HepG2 (cell line): ENCODE results near the gene ZNF683. TPM values are rescaled to one million over a fixed set of nuclear protein-coding genes. Genes with fewer than 3 reads are reported as not detected.

ENCODE experiments used
- ATAC-seq: fragments of 200-7000 bp; cut with Tn5 transposase; 3 replicates; pipeline ENCODE4 v1.9.1; 2020; ENCODE audit warnings: mild to moderate bottlenecking, moderate library complexity
- BruUV-seq: library from RNA; stranded (reverse); fragments of 400-500 nt; replicated peaks from 2 replicates; lab custom pipeline; 2021; lab: Mats Ljungman, UMichigan
- CTCF ChIA-PET: fragments of 300-600 bp; formaldehyde crosslinking; extraction: SDS; loops from one replicate; lab custom pipeline; 2021; ENCODE audit warnings: low total read pairs, inconsistent platforms, low intra/inter-chr PET ratio; lab: Yijun Ruan, JAX
- POLR2A ChIA-PET: fragments of 350-600 bp; sonication (Branson Sonifier 250); formaldehyde crosslinking; loops from one replicate; lab custom pipeline; 2020; ENCODE audit warnings: antibody characterized with exemption, inconsistent platforms; lab: Yijun Ruan, JAX
- DNase-seq: peaks from one replicate; pipeline ENCODE4 v3.0.0-alpha.2; 2015; ENCODE audit warnings: low spot score
- FAIRE-seq: peaks from 3 replicates; lab custom pipeline; 2011; peaks lifted over from hg19 to GRCh38; lab: Jason Lieb, UNC
- H2AFZ ChIP-seq: one replicate; pipeline ENCODE4 v1.6.1; 2011; ENCODE audit warnings: low read length, inconsistent platforms
- H3K27ac ChIP-seq: fragments of 300-600 bp; 3 replicates; pipeline ENCODE4 v1.8.0; 2011; ENCODE audit warnings: mixed run types, mild to moderate bottlenecking, mixed read lengths, low read length, inconsistent platforms; ENCODE audit not compliant: insufficient read depth; ENCODE audit errors: extremely low read length
- H3K27me3 ChIP-seq, 2 experiments: fragments of 200-600 bp in 1 of 2; 2 replicates in 1 of 2; 3 replicates in 1 of 2; pipeline versions ENCODE4 v1.6.0 to v1.8.0; 2011; ENCODE audit warnings: low read length in 2 of 2, mild to moderate bottlenecking in 2 of 2, moderate library complexity in 2 of 2, inconsistent platforms in 1 of 2; ENCODE audit not compliant: insufficient read depth in 2 of 2, control insufficient read depth in 1 of 2
- H3K36me3 ChIP-seq, 2 experiments: fragments of 200-600 bp in 1 of 2; replicated peaks in 1 of 2; 2 replicates in 1 of 2; 3 replicates in 1 of 2; pipeline versions ENCODE4 v1.5.1 to v1.8.0; 2011; ENCODE audit warnings: low read length in 2 of 2, inconsistent platforms in 1 of 2; ENCODE audit not compliant: insufficient read depth in 2 of 2, control insufficient read depth in 1 of 2
- H3K4me1 ChIP-seq: 2 replicates; pipeline ENCODE4 v1.5.1; 2012; ENCODE audit warnings: low read length, inconsistent platforms; ENCODE audit not compliant: insufficient read depth
- H3K4me2 ChIP-seq: 2 replicates; pipeline ENCODE4 v1.6.0; 2011; ENCODE audit warnings: low read depth, low read length, inconsistent platforms
- H3K4me3 ChIP-seq, 3 experiments: fragments of 200-600 bp in 1 of 3; sonication (generic), shearing (Covaris generic) in 1 of 3; replicated peaks in 1 of 3; 2 replicates each; pipeline ENCODE4 v1.5.1; 2011 to 2016; ENCODE audit warnings: low read length in 3 of 3, inconsistent platforms in 2 of 3, low read depth in 2 of 3, mild to moderate bottlenecking in 2 of 3, control low read depth in 1 of 3, mixed read lengths in 1 of 3; ENCODE audit not compliant: insufficient read depth in 1 of 3
- H3K79me2 ChIP-seq: one replicate; pipeline ENCODE4 v1.6.1; 2011; ENCODE audit warnings: low read length, inconsistent platforms; ENCODE audit not compliant: insufficient read depth
- H3K9ac ChIP-seq: 2 replicates; pipeline ENCODE4 v1.6.0; 2011; ENCODE audit warnings: mild to moderate bottlenecking, low read depth, low read length, inconsistent platforms; ENCODE audit not compliant: insufficient read depth
- H3K9me3 ChIP-seq: 2 replicates; pipeline ENCODE4 v1.5.1; 2012; ENCODE audit warnings: mild to moderate bottlenecking, low read length
- H4K20me1 ChIP-seq: 2 replicates; pipeline ENCODE4 v1.6.0; 2011; ENCODE audit warnings: inconsistent platforms, mild to moderate bottlenecking, low read length, moderate library complexity; ENCODE audit not compliant: insufficient read depth
- DPF2 ChIP-seq: sonication (generic); formaldehyde crosslinking; IDR thresholded peaks from 2 replicates; pipeline ENCODE4 v1.4.0; 2020; ENCODE audit warnings: mild to moderate bottlenecking, low read depth, missing genetic modification reagents, borderline replicate concordance
- EP300 ChIP-seq, 3 experiments: sonication (generic) in 1 of 3; formaldehyde crosslinking in 1 of 3; IDR thresholded peaks; 2 replicates each; pipeline versions ENCODE4 v1.5.1 to v1.6.1; 2011 to 2020; ENCODE audit warnings: low read depth in 2 of 3, low read length in 2 of 3, borderline replicate concordance in 1 of 3, improper control_type of control experiment in 1 of 3, mild to moderate bottlenecking in 1 of 3, missing genetic modification reagents in 1 of 3, moderate library complexity in 1 of 3
- HNRNPLL ChIP-seq: fragments of 200-400 bp; formaldehyde crosslinking; IDR thresholded peaks from 2 replicates; pipeline ENCODE4 v1.6.1; 2017; ENCODE audit warnings: mild to moderate bottlenecking, low read depth, low read length; ENCODE audit not compliant: poor library complexity, severe bottlenecking
- KDM4B ChIP-seq: sonication (generic); formaldehyde crosslinking; IDR thresholded peaks from 2 replicates; pipeline ENCODE4 v1.4.0; 2020; ENCODE audit warnings: missing genetic modification reagents
- NPAS2 ChIP-seq: sonication (generic); formaldehyde crosslinking; IDR thresholded peaks from 2 replicates; pipeline ENCODE4 v1.8.0; 2022; ENCODE audit warnings: mild to moderate bottlenecking, missing genetic modification reagents, borderline replicate concordance
- NR2C2 ChIP-seq: sonication (generic); formaldehyde crosslinking; IDR thresholded peaks from 2 replicates; pipeline ENCODE4 v1.4.0; 2020; ENCODE audit warnings: missing genetic modification reagents, mild to moderate bottlenecking, moderate library complexity, borderline replicate concordance
- REL ChIP-seq: sonication (generic); formaldehyde crosslinking; conservative IDR thresholded peaks from 2 replicates; pipeline ENCODE4 v1.8.0; 2022; ENCODE audit warnings: mild to moderate bottlenecking, missing genetic modification reagents, moderate library complexity
- YEATS2 ChIP-seq: sonication (generic); formaldehyde crosslinking; IDR thresholded peaks from 2 replicates; pipeline ENCODE4 v1.4.0; 2020; ENCODE audit warnings: missing genetic modification reagents, borderline replicate concordance
- ZFP90 ChIP-seq: sonication (generic); formaldehyde crosslinking; IDR thresholded peaks from 2 replicates; pipeline ENCODE4 v1.8.0; 2022; ENCODE audit warnings: missing genetic modification reagents, mild to moderate bottlenecking, inconsistent platforms, borderline replicate concordance
- ZFX ChIP-seq: sonication (generic); formaldehyde crosslinking; IDR thresholded peaks from 2 replicates; pipeline ENCODE4 v1.4.0; 2020; ENCODE audit warnings: mild to moderate bottlenecking, low read depth, missing genetic modification reagents, moderate library complexity
- ZNF121 ChIP-seq: sonication (generic); formaldehyde crosslinking; IDR thresholded peaks from 2 replicates; pipeline ENCODE4 v1.5.0; 2020; ENCODE audit warnings: mild to moderate bottlenecking, missing genetic modification reagents
- ZNF251 ChIP-seq: sonication (generic); formaldehyde crosslinking; IDR thresholded peaks from 2 replicates; pipeline ENCODE4 v1.9.0; 2021; ENCODE audit warnings: mild to moderate bottlenecking, missing genetic modification reagents
- ZSCAN20 ChIP-seq: sonication (generic); formaldehyde crosslinking; IDR thresholded peaks from 2 replicates; pipeline ENCODE4 v1.4.0; 2020; ENCODE audit warnings: missing genetic modification reagents, mild to moderate bottlenecking, borderline replicate concordance
- ZSCAN25 ChIP-seq: sonication (generic); formaldehyde crosslinking; IDR thresholded peaks from 2 replicates; pipeline ENCODE4 v1.8.0; 2022; ENCODE audit warnings: mild to moderate bottlenecking, missing genetic modification reagents
- WGBS: methylation state at CpG from one replicate; pipeline ENCODE4 v1.1.6; 2017; ENCODE audit warnings: low lambda C conversion rate; 5-methylcytosine and 5-hydroxymethylcytosine counted together
- in situ Hi-C: cut with HindIII; loops from 2 replicates; pipeline ENCODE4 v1.10.0; 2017; ENCODE audit warnings: low pct_unique_long_range_greater_than_20kb; ENCODE audit not compliant: extremely low pct_ligation_motif_present
- intact Hi-C: fragments of 100-400 bp; cut with micrococcal nuclease; formaldehyde crosslinking; loops from one replicate; pipeline ENCODE4 v1.10.0; 2022; ENCODE audit not compliant: unreplicated experiment
- polyA plus RNA-seq, 8 experiments: library from polyadenylated mRNA; depleted of rRNA in 3 of 8; stranded (reverse) in 7 of 8; unstranded in 1 of 8; fragments of >200 nt; fragmentation: Illumina TruSeq in 4 of 8; extraction: Trizol in 4 of 8; gene quantifications; 2 replicates each; pipeline versions ENCODE4 v1.2.1 to v1.2.3, GENCODE V29; 2011 to 2016; ENCODE audit warnings: low read depth in 4 of 8, missing spikeins in 1 of 8, mixed read lengths in 1 of 8; ENCODE audit not compliant: insufficient read depth in 1 of 8
- total RNA-seq, 5 experiments: library from RNA; depleted of rRNA; stranded (reverse); fragments of >200 nt; fragmentation: Illumina TruSeq; extraction: Trizol; gene quantifications; 2 replicates each; pipeline ENCODE4 v1.2.3, GENCODE V29; 2016; ENCODE audit warnings: low read depth in 1 of 5
- TF ChIP-seq, protein P1 (sequence below): sonication (generic); formaldehyde crosslinking; IDR thresholded peaks from 2 replicates; pipeline ENCODE4 v1.5.0; 2020; ENCODE audit warnings: mild to moderate bottlenecking, missing genetic modification reagents
- TF ChIP-seq, protein P2 (sequence below): sonication (generic); formaldehyde crosslinking; IDR thresholded peaks from 2 replicates; pipeline ENCODE4 v1.4.0; 2020; ENCODE audit warnings: missing genetic modification reagents
- TF ChIP-seq, protein P3 (sequence below): sonication (generic); formaldehyde crosslinking; IDR thresholded peaks from 2 replicates; pipeline ENCODE4 v1.4.0; 2020; ENCODE audit warnings: missing genetic modification reagents

Gene ZNF683
- total and polyA plus RNA-seq, 2 of the 13 experiments (the other 11 are each of a cell fraction or from before 2014, with no cell fraction given), result not detected

DNA sequence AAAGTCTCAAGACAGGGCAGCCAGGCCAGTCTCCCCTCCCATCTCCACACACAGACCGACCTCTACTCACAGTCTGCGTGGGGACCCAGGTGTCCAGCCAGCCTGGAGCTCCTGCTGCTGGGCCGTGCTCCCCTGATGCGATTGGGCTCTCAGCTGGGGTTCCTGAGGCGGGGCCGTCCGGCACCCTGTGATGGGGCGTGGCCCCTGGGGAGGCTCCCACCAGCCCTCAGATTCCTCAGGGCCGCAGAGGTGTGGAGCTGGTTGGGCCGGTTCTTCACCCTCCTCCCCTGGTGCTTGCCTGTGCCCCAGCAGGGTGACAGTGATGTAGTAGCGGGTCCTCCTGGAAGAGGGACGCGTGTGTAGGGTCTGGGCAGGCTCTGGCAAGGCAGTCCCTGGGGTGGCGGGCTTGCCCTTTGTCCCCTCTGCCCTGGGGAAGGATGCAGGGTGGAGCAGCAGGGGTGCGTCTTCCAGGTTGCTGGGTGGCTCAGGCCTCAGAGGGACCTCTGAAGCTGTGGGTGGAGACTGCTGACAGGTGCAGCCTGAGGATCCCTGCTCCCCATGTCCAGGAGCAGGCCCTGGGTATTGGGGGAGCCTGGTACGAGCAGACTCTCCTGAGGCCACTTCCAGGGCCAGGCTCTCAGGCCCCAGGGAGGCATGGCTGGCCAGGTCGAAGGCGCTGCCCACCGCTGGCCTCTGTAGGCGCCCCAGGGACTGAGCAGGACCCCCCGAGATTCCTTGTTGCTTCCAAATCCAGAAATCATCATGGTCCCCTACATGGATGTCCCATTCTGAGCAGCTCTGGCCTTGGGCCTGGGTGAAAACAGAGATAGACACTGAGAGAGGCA lies 18.4 kb downstream of the ZNF683 start, which contains the start of gene CRYBG2:
Gene CRYBG2 (minus strand): TSS at position 155 of the 845 bp plus-strand sequence. CDS start 7,473 bp downstream, outside the sequence.
- FAIRE-seq, result no peak
- 64% methylated on average over 12 of the region's 21 CpGs for WGBS
- no peaks in the 10 kb centered on the region for H3K36me3 ChIP-seq
- no peak for DNase-seq
- H3K27ac ChIP-seq, result peak within 1 kb of the TSS; percentile 100
- H3K9ac ChIP-seq, result peak within 1 kb of the TSS; percentile 97
- H3K79me2 ChIP-seq, result peaks cover 5% of the 10 kb centered on the region
- ATAC-seq, result no peak
- no peaks in the 10 kb centered on the region for H3K9me3 ChIP-seq
- H3K4me3 ChIP-seq, result peak within 1 kb of the TSS in 2 of 3 experiments; percentile 24 to 64; a peak in 4 of 6 replicates
- no peak within 1 kb of the TSS for H2AFZ ChIP-seq
- no TSS peak for BruUV-seq
- peaks cover 97% of the 10 kb centered on the region for H3K4me1 ChIP-seq
- peak within 1 kb of the TSS; percentile 90 for H3K4me2 ChIP-seq
- CTCF ChIA-PET, result no interaction called here
- intact Hi-C loops (no loop called here), in situ Hi-C loops (no loop called here)
- POLR2A ChIA-PET, result interaction anchor here (0.6 to 1.7 kb wide), 2 partner anchors 74 to 539 kb away, joined by 3 to 4 read pairs; partner anchors contain the start of gene SH3BGRL3
- H4K20me1 ChIP-seq, result no peaks in the 10 kb centered on the region
- no peaks in the 10 kb centered on the region for H3K27me3 ChIP-seq
- TF ChIP-seq DPF2 (CRISPR knock-in tag) (no peak), YEATS2 (CRISPR knock-in tag) (no peak), ZSCAN25 (peak; percentile 88), ZNF251 (CRISPR knock-in tag) (no peak), NR2C2 (no peak), REL (CRISPR knock-in tag) (no peak), ZFP90 (CRISPR knock-in tag) (no peak), ZFX (no peak), HNRNPLL (peak; percentile 15), NPAS2 (CRISPR knock-in tag) (no peak), EP300 (IDR thresholded peaks at IDR 0.05; ENCODE audit: low read depth in 2 of 2, low read length in 2 of 2) (no peak), EP300 (CRISPR knock-in tag; IDR thresholded peaks at IDR 0.05; ENCODE audit: borderline replicate concordance) (no peak), KDM4B (no peak), ZSCAN20 (CRISPR knock-in tag) (no peak), ZNF121 (no peak)
- TF ChIP-seq, protein P1, sequence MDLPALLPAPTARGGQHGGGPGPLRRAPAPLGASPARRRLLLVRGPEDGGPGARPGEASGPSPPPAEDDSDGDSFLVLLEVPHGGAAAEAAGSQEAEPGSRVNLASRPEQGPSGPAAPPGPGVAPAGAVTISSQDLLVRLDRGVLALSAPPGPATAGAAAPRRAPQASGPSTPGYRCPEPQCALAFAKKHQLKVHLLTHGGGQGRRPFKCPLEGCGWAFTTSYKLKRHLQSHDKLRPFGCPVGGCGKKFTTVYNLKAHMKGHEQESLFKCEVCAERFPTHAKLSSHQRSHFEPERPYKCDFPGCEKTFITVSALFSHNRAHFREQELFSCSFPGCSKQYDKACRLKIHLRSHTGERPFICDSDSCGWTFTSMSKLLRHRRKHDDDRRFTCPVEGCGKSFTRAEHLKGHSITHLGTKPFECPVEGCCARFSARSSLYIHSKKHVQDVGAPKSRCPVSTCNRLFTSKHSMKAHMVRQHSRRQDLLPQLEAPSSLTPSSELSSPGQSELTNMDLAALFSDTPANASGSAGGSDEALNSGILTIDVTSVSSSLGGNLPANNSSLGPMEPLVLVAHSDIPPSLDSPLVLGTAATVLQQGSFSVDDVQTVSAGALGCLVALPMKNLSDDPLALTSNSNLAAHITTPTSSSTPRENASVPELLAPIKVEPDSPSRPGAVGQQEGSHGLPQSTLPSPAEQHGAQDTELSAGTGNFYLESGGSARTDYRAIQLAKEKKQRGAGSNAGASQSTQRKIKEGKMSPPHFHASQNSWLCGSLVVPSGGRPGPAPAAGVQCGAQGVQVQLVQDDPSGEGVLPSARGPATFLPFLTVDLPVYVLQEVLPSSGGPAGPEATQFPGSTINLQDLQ (CRISPR knock-in tag), result no peak
- TF ChIP-seq, protein P2, sequence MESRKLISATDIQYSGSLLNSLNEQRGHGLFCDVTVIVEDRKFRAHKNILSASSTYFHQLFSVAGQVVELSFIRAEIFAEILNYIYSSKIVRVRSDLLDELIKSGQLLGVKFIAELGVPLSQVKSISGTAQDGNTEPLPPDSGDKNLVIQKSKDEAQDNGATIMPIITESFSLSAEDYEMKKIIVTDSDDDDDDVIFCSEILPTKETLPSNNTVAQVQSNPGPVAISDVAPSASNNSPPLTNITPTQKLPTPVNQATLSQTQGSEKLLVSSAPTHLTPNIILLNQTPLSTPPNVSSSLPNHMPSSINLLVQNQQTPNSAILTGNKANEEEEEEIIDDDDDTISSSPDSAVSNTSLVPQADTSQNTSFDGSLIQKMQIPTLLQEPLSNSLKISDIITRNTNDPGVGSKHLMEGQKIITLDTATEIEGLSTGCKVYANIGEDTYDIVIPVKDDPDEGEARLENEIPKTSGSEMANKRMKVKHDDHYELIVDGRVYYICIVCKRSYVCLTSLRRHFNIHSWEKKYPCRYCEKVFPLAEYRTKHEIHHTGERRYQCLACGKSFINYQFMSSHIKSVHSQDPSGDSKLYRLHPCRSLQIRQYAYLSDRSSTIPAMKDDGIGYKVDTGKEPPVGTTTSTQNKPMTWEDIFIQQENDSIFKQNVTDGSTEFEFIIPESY, result peak; percentile 95
- TF ChIP-seq, protein P3, sequence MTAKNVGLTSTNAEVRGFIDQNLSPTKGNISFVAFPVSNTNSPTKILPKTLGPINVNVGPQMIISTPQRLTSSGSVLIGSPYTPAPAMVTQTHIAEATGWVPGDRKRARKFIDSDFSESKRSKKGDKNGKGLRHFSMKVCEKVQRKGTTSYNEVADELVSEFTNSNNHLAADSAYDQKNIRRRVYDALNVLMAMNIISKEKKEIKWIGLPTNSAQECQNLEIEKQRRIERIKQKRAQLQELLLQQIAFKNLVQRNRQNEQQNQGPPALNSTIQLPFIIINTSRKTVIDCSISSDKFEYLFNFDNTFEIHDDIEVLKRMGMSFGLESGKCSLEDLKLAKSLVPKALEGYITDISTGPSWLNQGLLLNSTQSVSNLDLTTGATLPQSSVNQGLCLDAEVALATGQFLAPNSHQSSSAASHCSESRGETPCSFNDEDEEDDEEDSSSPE, result no peak
